ENCODE data around the gene PVR.
"Not testable (repeated sequence)": the region's sequence is repeated elsewhere in the genome, so short reads cannot be mapped to it uniquely, and the experiment has no call there.

PVR gene

GRCh38 chr19:44646049-44646416 is 2.3 kb downstream of the PVR start:
- ATAC-seq = no peak

DNA sequence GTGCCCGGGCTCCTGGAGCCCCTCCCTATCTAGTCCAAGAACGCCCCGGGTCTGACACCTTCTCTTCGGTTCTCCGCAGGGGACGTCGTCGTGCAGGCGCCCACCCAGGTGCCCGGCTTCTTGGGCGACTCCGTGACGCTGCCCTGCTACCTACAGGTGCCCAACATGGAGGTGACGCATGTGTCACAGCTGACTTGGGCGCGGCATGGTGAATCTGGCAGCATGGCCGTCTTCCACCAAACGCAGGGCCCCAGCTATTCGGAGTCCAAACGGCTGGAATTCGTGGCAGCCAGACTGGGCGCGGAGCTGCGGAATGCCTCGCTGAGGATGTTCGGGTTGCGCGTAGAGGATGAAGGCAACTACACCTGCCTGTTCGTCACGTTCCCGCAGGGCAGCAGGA is 3.4 kb downstream of the PVR start:
- no peak for ATAC-seq

- ATAC-seq = no peak
Measured at GRCh38 chr19:44648631-44649251, 5.0 kb downstream of the PVR start.

GRCh38 chr19:44649578-44650145 is 6.0 kb downstream of the PVR start:
- ATAC-seq = no peak

GRCh38 chr19:44653343-44653742 is 9.6 kb downstream of the PVR start:
- no peak for ATAC-seq

GRCh38 chr19:44653977-44654774 is 10.5 kb downstream of the PVR start:
- peak; percentile 83 to 88 for ATAC-seq

- ATAC-seq = peak; percentile 54 to 65
Measured at GRCh38 chr19:44657211-44657921, 13.7 kb downstream of the PVR start.

- ATAC-seq = no peak
Measured at GRCh38 chr19:44658069-44658733, 14.5 kb downstream of the PVR start.

- ATAC-seq = no peak
Measured at GRCh38 chr19:44660081-44660480, 16.4 kb downstream of the PVR start.

- no peak for ATAC-seq
Measured at GRCh38 chr19:44661205-44661604, 17.5 kb downstream of the PVR start.

DNA sequence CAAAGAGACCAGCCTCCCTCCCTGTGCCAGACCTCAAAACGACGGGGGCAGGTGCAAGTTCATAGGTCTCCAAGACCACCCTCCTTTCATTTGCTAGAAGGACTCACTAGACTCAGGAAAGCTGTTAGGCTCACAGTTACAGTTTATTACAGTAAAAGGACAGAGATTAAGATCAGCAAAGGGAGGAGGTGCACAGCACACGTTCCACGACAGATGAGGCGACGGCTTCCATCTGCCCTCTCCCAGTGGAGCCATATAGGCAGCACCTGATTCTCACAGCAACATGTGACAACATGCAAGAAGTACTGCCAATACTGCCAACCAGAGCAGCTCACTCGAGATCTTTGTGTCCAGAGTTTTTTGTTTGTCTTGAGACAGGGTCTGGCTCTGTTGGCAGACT is 18.2 kb downstream of the PVR start:
- no peak for ATAC-seq

DNA sequence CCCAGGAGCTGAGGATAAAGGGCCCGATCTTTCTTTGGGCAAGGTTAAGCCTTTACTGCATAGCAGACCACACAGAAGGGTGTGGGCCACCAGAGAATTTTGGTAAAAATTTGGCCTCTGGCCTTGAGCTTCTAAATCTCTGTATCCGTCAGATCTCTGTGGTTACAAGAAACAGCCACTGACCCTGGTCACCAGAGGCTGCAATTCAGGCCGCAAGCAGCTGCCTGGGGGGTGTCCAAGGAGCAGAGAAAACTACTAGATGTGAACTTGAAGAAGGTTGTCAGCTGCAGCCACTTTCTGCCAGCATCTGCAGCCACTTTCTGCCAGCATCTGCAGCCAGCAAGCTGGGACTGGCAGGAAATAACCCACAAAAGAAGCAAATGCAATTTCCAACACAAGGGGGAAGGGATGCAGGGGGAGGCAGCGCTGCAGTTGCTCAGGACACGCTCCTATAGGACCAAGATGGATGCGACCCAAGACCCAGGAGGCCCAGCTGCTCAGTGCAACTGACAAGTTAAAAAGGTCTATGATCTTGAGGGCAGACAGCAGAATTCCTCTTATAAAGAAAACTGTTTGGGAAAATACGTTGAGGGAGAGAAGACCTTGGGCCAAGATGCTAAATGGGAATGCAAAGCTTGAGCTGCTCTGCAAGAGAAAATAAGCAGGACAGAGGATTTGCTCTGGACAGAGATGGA is 19.1 kb downstream of the PVR start:
- ATAC-seq = no peak

DNA sequence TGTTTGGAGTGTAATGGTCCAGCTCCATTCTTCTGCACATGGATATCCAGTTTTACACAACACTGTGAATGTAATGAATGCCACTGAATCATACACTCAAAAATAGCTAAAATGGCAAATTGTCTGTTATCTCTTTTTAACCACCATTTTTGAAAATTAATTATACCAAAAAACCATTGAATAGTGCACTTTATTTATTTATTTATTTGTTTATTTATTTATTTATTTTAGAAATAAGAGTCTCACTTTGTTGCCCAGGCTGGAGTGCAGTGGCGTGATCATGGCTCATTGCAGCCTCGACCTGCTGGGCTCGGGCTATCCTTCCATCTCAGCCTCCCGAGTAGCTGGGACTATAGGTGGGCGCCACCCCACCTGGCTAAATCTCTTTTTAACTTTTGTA is 20.3 kb downstream of the PVR start:
- no peak for ATAC-seq

GRCh38 chr19:44664976-44665375 is 21.3 kb downstream of the PVR start:
- no peak for ATAC-seq

- ATAC-seq = no peak
Measured at GRCh38 chr19:44666852-44667556, 23.3 kb downstream of the PVR start.

DNA sequence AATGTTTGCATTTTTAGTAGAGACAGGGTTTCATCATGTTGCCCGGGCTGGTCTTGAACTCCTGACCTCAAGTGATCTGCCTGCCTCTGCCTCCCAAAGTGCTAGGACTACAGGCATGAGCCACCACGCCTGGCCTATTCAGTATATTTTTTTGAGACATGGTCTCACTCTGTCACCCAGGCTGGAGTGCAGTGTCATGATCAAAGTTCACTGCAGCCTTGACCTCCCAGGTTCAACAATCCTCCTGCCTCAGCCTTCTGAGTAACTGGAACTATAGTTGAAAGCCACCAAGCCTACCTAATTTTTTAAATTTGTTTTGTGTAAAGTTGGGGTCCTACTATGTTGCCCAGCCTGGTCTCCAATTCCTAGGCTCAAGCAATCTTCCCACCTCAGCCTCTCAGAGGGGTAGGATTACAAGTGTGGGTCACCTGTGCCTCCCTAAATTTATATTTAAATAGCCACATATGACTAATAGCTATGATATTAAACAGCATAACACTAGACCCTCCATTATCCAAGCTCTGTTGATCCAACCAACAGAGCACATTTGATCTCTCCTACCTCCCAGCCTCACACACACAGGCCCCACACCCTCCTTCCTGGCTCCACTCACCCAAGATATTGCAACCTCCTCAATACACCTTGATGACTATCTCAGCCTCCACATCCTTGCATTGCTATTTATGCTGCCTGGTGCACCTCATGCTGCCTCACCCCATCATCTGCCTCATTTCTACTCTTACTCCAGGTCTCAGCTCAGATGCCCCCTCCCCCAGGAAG is 25.5 kb downstream of the PVR start:
- ATAC-seq = no peak

GRCh38 chr19:44670027-44670426 is 26.3 kb downstream of the PVR start:
- ATAC-seq = not testable (repeated sequence)

GRCh38 chr19:44671400-44671799 is 27.7 kb downstream of the PVR start, which contains the start of gene CEACAM19:
Gene CEACAM19, plus strand, starts transcription at chr19:44671482. Its CDS starts 450 bp downstream, at chr19:44671932.
- ATAC-seq = no peak

GRCh38 chr19:44672226-44672625 is 28.5 kb downstream of the PVR start:
- ATAC-seq = no peak

DNA sequence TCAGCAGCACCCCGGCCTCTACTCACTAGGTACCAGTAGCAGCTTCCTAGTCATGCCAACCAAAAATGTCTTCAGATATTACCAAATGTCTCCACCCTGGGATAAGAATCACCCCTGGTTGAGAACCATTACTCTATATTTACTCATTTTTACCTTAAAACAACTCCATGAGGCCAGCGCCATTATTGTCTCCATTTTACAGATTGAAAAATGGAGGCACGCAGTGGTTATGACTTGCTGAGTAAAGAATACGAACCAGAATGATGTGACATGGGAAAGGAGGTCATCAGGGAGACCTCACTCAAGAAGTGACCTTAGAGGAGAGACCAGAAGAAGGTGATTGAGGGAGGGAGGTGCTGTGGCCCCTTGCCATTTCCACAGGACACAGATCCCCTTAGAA is 29.8 kb downstream of the PVR start:
- ATAC-seq = no peak

GRCh38 chr19:44675521-44675920 is 31.8 kb downstream of the PVR start:
- ATAC-seq = no peak

All from activated CD4-positive, CD25-positive, alpha-beta regulatory T cell treated with anti-CD3 and anti-CD28 coated beads, Interleukin-2, amount 50 U/mL, for 24 hours (primary cell).